ENCODE results near the gene SMOC2. TPM values are rescaled to one million over a fixed set of nuclear protein-coding genes. Genes with fewer than 3 reads are reported as not detected.

Gene SMOC2
- total and polyA plus RNA-seq, 2 of the 4 experiments (the other 2 are of a cell fraction), result not detected

DNA sequence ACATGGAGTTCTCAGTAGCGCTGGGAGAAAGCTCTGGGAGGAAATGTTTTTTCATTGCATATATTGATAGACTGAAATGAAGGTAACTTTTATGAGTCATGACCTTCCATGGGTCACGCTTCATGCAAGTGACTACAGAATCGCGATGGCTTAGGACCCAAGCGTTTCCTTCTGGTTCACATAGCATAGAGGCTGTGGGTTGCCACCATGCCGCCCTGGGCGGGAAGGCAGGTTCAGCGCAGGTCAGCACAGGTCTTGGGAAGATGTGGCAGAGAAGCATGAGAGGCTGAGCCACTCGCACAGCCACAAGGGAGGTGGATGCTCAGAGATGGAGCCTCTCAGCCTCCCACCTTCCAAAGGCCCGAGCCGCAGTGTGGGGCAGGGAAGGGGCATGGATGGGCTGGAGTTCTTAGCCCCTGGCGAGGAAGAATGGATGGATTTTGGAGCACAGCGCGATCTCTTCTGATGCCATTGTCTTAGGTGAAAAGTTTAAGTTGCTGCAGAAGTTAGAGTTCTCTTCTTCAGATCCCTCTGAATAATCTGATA is 219.5 kb downstream of the SMOC2 start:
- Histone ChIP-seq H3K23ac (ENCODE audit: low read depth, low read length) (no peak overlapping the region), H2BK120ac (ENCODE audit: low read depth, low read length) (no peak overlapping the region), H3K4me1 (ENCODE audit: control insufficient read depth, insufficient read depth, low read length) (no peaks in the 10 kb centered on the region), H3K27ac (ENCODE audit: insufficient read depth, low read length) (no peak overlapping the region), H2BK5ac (ENCODE audit: low read depth, low read length, poor library complexity, severe bottlenecking) (no peak overlapping the region), H3K9me1 (ENCODE audit: insufficient read depth, low read length) (no peaks in the 10 kb centered on the region), H3K27me3 (ENCODE audit: control insufficient read depth, insufficient read depth, low read length) (no peaks in the 10 kb centered on the region), H3K36me3 (ENCODE audit: control insufficient read depth, insufficient read depth, low read length) (no peaks in the 10 kb centered on the region), H4K5ac (ENCODE audit: low read depth, low read length) (no peak overlapping the region), H2AK9ac (replicated peaks; ENCODE audit: low read depth, low read length, poor library complexity) (no peak overlapping the region), H2AK5ac (ENCODE audit: low read depth, low read length) (no peak overlapping the region), H2BK15ac (ENCODE audit: low read depth, low read length) (no peak overlapping the region), H2AFZ (replicated peaks; ENCODE audit: low read length, poor library complexity) (no peak overlapping the region), H3K4me2 (ENCODE audit: low read depth, low read length) (no peak overlapping the region), H3K14ac (replicated peaks; ENCODE audit: low read depth, low read length) (no peak overlapping the region), H4K91ac (ENCODE audit: insufficient read depth, low read depth, low read length) (no peak overlapping the region), H3K79me1 (ENCODE audit: low read depth in 1 of 2, low read length in 2 of 2) (no peaks in the 10 kb centered on the region), H3K9ac (ENCODE audit: low read depth, low read length) (no peak overlapping the region), H3K4me3 (ENCODE audit: insufficient read depth, low read depth, low read length) (no peak overlapping the region), H3K9me3 (ENCODE audit: control insufficient read depth, insufficient read depth, low read length) (peaks cover 47% of the 10 kb centered on the region), H2BK20ac (ENCODE audit: low read depth, low read length) (no peak overlapping the region), H3K56ac (ENCODE audit: extremely low read depth, insufficient read depth, low read length) (no peak overlapping the region), H4K20me1 (ENCODE audit: insufficient read depth, low read length) (no peaks in the 10 kb centered on the region), H4K8ac (ENCODE audit: low read depth in 2 of 2, low read length in 2 of 2) (no peak overlapping the region), H3K4ac (ENCODE audit: low read depth, low read length) (no peak overlapping the region), H3K18ac (ENCODE audit: low read depth, low read length) (no peak overlapping the region)
- CTCF ChIA-PET, result no interaction called here
- intact Hi-C loops (cut with micrococcal nuclease), result no loop called here
- POLR2A ChIA-PET (ENCODE audit: unreplicated experiment), result no interaction called here
- 79% methylated on average over 5 of the region's 14 CpGs; no CpG with 5 or more reads in 1 of the 2 experiments for WGBS, 2 experiments (ENCODE audit: extremely low coverage in 2 of 2, insufficient read length in 1 of 2)
- dilution Hi-C loops (cut with HindIII; ENCODE audit: low sequenced_read_pairs, unreplicated experiment), result no loop called here
- DNase-seq (no peak), ATAC-seq (ENCODE audit: low read depth) (no peak)
- no peak for TF ChIP-seq ELK1 (IDR thresholded peaks at IDR 0.05; ENCODE audit: borderline replicate concordance, low read depth, low read length)
- TF ChIP-seq RFX5 (IDR thresholded peaks at IDR 0.05; ENCODE audit: low read depth, low read length), result no peak
- no peak for TF ChIP-seq FOS (IDR thresholded peaks at IDR 0.05; ENCODE audit: low read depth, low read length)
- TF ChIP-seq MXI1 (IDR thresholded peaks at IDR 0.05; ENCODE audit: borderline replicate concordance, low read depth, low read length), result no peak
- no peak for TF ChIP-seq BHLHE40 (IDR thresholded peaks at IDR 0.05; ENCODE audit: low read depth, low read length)
- no peak for TF ChIP-seq CHD1 (IDR thresholded peaks at IDR 0.05; ENCODE audit: low read depth, low read length)
- no peak for TF ChIP-seq RCOR1 (IDR thresholded peaks at IDR 0.05; ENCODE audit: insufficient replicate concordance, low read length)
- TF ChIP-seq POLR2A (IDR thresholded peaks at IDR 0.05; ENCODE audit: low read depth, low read length), result no peak
- TF ChIP-seq RAD21 (IDR thresholded peaks at IDR 0.05; ENCODE audit: low read length), result no peak
- TF ChIP-seq, protein P1, sequence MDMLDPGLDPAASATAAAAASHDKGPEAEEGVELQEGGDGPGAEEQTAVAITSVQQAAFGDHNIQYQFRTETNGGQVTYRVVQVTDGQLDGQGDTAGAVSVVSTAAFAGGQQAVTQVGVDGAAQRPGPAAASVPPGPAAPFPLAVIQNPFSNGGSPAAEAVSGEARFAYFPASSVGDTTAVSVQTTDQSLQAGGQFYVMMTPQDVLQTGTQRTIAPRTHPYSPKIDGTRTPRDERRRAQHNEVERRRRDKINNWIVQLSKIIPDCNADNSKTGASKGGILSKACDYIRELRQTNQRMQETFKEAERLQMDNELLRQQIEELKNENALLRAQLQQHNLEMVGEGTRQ (IDR thresholded peaks at IDR 0.05; ENCODE audit: low read depth, low read length), result no peak
- TF ChIP-seq, protein P2, sequence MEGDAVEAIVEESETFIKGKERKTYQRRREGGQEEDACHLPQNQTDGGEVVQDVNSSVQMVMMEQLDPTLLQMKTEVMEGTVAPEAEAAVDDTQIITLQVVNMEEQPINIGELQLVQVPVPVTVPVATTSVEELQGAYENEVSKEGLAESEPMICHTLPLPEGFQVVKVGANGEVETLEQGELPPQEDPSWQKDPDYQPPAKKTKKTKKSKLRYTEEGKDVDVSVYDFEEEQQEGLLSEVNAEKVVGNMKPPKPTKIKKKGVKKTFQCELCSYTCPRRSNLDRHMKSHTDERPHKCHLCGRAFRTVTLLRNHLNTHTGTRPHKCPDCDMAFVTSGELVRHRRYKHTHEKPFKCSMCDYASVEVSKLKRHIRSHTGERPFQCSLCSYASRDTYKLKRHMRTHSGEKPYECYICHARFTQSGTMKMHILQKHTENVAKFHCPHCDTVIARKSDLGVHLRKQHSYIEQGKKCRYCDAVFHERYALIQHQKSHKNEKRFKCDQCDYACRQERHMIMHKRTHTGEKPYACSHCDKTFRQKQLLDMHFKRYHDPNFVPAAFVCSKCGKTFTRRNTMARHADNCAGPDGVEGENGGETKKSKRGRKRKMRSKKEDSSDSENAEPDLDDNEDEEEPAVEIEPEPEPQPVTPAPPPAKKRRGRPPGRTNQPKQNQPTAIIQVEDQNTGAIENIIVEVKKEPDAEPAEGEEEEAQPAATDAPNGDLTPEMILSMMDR (conservative IDR thresholded peaks at IDR 0.05; ENCODE audit: low read depth, low read length), result no peak
- no peak for TF ChIP-seq MAZ (IDR thresholded peaks at IDR 0.05; ENCODE audit: borderline replicate concordance, low read depth, low read length)
- no peak for TF ChIP-seq NFE2L2 (IDR thresholded peaks at IDR 0.05; ENCODE audit: low read depth, low read length)
- TF ChIP-seq SMC3 (IDR thresholded peaks at IDR 0.05; ENCODE audit: low read depth, low read length), result no peak
- no peak for TF ChIP-seq CEBPB (IDR thresholded peaks at IDR 0.05; ENCODE audit: low read depth, low read length)
- TF ChIP-seq MAFK (IDR thresholded peaks at IDR 0.05; ENCODE audit: low read depth, low read length), result no peak
- in situ Hi-C loops (cut with MboI; ENCODE audit: low sequenced_read_pairs), result no loop called here
- BruUV-seq (replicated peaks), result no TSS peak

Data from IMR-90 (cell line).